Endothelial cell of umbilical vein (primary cell): Measurements from ENCODE around the gene OR10C1. TPM values are rescaled to one million over a fixed set of nuclear protein-coding genes. Genes with fewer than 3 reads are reported as not detected.

Experiments
- BruUV-seq: library from RNA; stranded (reverse); fragments of 400-500 nt; replicated peaks from 2 replicates; lab custom pipeline; 2021; lab: Mats Ljungman, UMichigan
- CTCF ChIA-PET: fragments of 300-600, 350-600 bp; sonication (Branson Sonifier 250); formaldehyde crosslinking; loops from one replicate; lab custom pipeline; 2021; ENCODE audit warnings: antibody characterized with exemption, inconsistent platforms; lab: Charles Lee
- POLR2A ChIA-PET: fragments of 300-600, 350-600 bp; sonication (Branson Sonifier 250); formaldehyde crosslinking; loops from one replicate; lab custom pipeline; 2021; ENCODE audit warnings: antibody characterized with exemption, inconsistent platforms; lab: Charles Lee
- DNase-seq: peaks from one replicate; pipeline ENCODE4 v3.0.0-alpha.2; 2011; ENCODE audit warnings: low read depth, low spot score
- FAIRE-seq: peaks from 2 replicates; lab custom pipeline; 2011; peaks lifted over from hg19 to GRCh38; lab: Jason Lieb, UNC
- H2AFZ ChIP-seq: 2 replicates; pipeline ENCODE4 v1.6.0; 2012; ENCODE audit warnings: low read depth, low read length, control low read depth, inconsistent platforms
- H3K27ac ChIP-seq: 2 replicates; pipeline ENCODE4 v1.5.1; 2011; ENCODE audit warnings: low read depth, mild to moderate bottlenecking, control low read depth, low read length, moderate library complexity; ENCODE audit not compliant: insufficient read depth
- H3K27me3 ChIP-seq, 2 experiments: 2 replicates each; pipeline versions ENCODE4 v1.6.0 to v1.6.1; 2011; ENCODE audit warnings: low read length in 2 of 2, mixed read lengths in 1 of 2; ENCODE audit not compliant: control insufficient read depth in 2 of 2, insufficient read depth in 2 of 2
- H3K36me3 ChIP-seq, 2 experiments: 2 replicates in 1 of 2; 3 replicates in 1 of 2; pipeline ENCODE4 v1.5.1; 2011; ENCODE audit warnings: low read length in 2 of 2, mild to moderate bottlenecking in 1 of 2, moderate library complexity in 1 of 2; ENCODE audit not compliant: control insufficient read depth in 2 of 2, insufficient read depth in 2 of 2; ENCODE audit errors: extremely low read depth in 1 of 2
- H3K4me1 ChIP-seq: 3 replicates; pipeline ENCODE4 v1.5.1; 2011; ENCODE audit warnings: mild to moderate bottlenecking, low read length; ENCODE audit not compliant: control insufficient read depth, insufficient read depth; ENCODE audit errors: extremely low read depth
- H3K4me2 ChIP-seq: 2 replicates; pipeline ENCODE4 v1.6.1; 2011; ENCODE audit warnings: low read length, control low read depth, mixed read lengths; ENCODE audit not compliant: insufficient read depth
- H3K4me3 ChIP-seq, 3 experiments: fragments of 200-600 bp in 1 of 3; sonication (generic), shearing (Covaris generic) in 1 of 3; replicated peaks in 1 of 3; 2 replicates each; pipeline ENCODE4 v1.5.1; 2011 to 2016; ENCODE audit warnings: control low read depth in 3 of 3, low read length in 3 of 3, mild to moderate bottlenecking in 2 of 3, inconsistent platforms in 1 of 3, low read depth in 1 of 3, moderate library complexity in 1 of 3; ENCODE audit not compliant: insufficient read depth in 1 of 3
- H3K79me2 ChIP-seq: 2 replicates; pipeline ENCODE4 v1.6.0; 2012; ENCODE audit warnings: low read length, inconsistent platforms; ENCODE audit not compliant: control insufficient read depth, insufficient read depth
- H3K9ac ChIP-seq: replicated peaks from 2 replicates; pipeline ENCODE3; 2011; ENCODE audit warnings: low read length, control low read depth; ENCODE audit not compliant: insufficient read depth; ENCODE audit errors: extremely low read depth
- H3K9me1 ChIP-seq: replicated peaks from 3 replicates; pipeline ENCODE4 v1.6.0; 2011; ENCODE audit warnings: mild to moderate bottlenecking, low read length; ENCODE audit not compliant: control insufficient read depth, insufficient read depth; ENCODE audit errors: extremely low read depth
- H3K9me3 ChIP-seq: replicated peaks from 2 replicates; pipeline ENCODE4 v1.5.1; 2012; ENCODE audit warnings: low read length, inconsistent platforms; ENCODE audit not compliant: control insufficient read depth, insufficient read depth
- H4K20me1 ChIP-seq: replicated peaks from 2 replicates; pipeline ENCODE3; 2011; ENCODE audit warnings: mild to moderate bottlenecking, low read length; ENCODE audit not compliant: control insufficient read depth, insufficient read depth; ENCODE audit errors: extremely low read depth
- CTCF ChIP-seq, 2 donors: IDR thresholded peaks; 1 replicate in 1 of 2; 2 replicates in 1 of 2; pipeline ENCODE4 v1.5.1; 2011; ENCODE audit warnings: low read length in 2 of 2, mild to moderate bottlenecking in 2 of 2, moderate library complexity in 2 of 2, control low read depth in 1 of 2, inconsistent platforms in 1 of 2, low read depth in 1 of 2; ENCODE audit not compliant: insufficient read depth in 1 of 2; ENCODE audit errors: extremely low read depth in 1 of 2
- EZH2 ChIP-seq: IDR thresholded peaks from 2 replicates; pipeline ENCODE4 v1.6.1; 2012; ENCODE audit warnings: borderline replicate concordance, low read depth, mild to moderate bottlenecking, moderate library complexity, low read length, inconsistent platforms; ENCODE audit not compliant: severe bottlenecking
- FOS ChIP-seq: IDR thresholded peaks from 2 replicates; pipeline ENCODE4 v1.6.1; 2011; ENCODE audit warnings: mild to moderate bottlenecking, low read length, moderate library complexity, borderline replicate concordance; ENCODE audit not compliant: insufficient read depth
- GATA2 ChIP-seq: IDR thresholded peaks from 2 replicates; pipeline ENCODE4 v1.7.0; 2011; ENCODE audit warnings: low read depth, mild to moderate bottlenecking, moderate library complexity, mixed read lengths, low read length; ENCODE audit not compliant: insufficient read length, insufficient read depth
- JUN ChIP-seq: IDR thresholded peaks from 2 replicates; pipeline ENCODE4 v1.6.1; 2011; ENCODE audit warnings: borderline replicate concordance, low read depth; ENCODE audit not compliant: insufficient read length, insufficient read depth
- MAX ChIP-seq: IDR thresholded peaks from 2 replicates; pipeline ENCODE4 v1.6.1; 2011; ENCODE audit not compliant: insufficient read depth, insufficient read length
- MYC ChIP-seq: IDR thresholded peaks from one replicate; pipeline ENCODE4 v1.6.1; 2011; ENCODE audit warnings: mild to moderate bottlenecking, low read depth, low read length
- POLR2A ChIP-seq: IDR thresholded peaks from 2 replicates; pipeline ENCODE4 v1.6.1; 2012; ENCODE audit warnings: low read depth, mild to moderate bottlenecking, control low read depth, low read length
- POLR2AphosphoS5 ChIP-seq: IDR thresholded peaks from 2 replicates; pipeline ENCODE4 v1.6.1; 2012; ENCODE audit warnings: low read depth, mild to moderate bottlenecking, control low read depth, low read length, moderate library complexity; ENCODE audit not compliant: insufficient read depth
- dilution Hi-C: fragments of 300-500 bp; cut with MboI; formaldehyde crosslinking; loops from one replicate; pipeline ENCODE4 v1.15.0; 2019; ENCODE audit warnings: low sequenced_read_pairs; ENCODE audit not compliant: extremely low pct_ligation_motif_present
- intact Hi-C: fragments of 100-400 bp; cut with micrococcal nuclease; formaldehyde crosslinking; loops from one replicate; pipeline ENCODE4 v1.10.0; 2022
- polyA plus RNA-seq, 4 experiments: library from polyadenylated mRNA; depleted of rRNA in 3 of 4; stranded (reverse) in 3 of 4; unstranded in 1 of 4; fragments of >200 nt; gene quantifications; 2 replicates each; pipeline versions ENCODE4 v1.2.1 to v1.2.3, GENCODE V29; 2011 to 2012; ENCODE audit warnings: missing spikeins in 1 of 4
- total RNA-seq: library from RNA; stranded (reverse); gene quantifications from 2 replicates; pipeline ENCODE4 v1.2.3, GENCODE V29; 2021

OR10C1 gene
- total and polyA plus RNA-seq, 2 donors (not counting 3 experiments of a cell fraction or from before 2014, with no cell fraction given), result not detected

- no TSS peak for BruUV-seq
- ChIA-PET CTCF (interaction anchor here (1.3 kb wide), 1 partner anchor 11 kb away, joined by 3 read pairs; no protein-coding TSS in a partner anchor), POLR2A (no interaction called here)
- no peak overlapping the region for H3K9ac ChIP-seq
- no peaks in the 10 kb centered on the region for H3K9me3 ChIP-seq
- H3K27me3 ChIP-seq, result no peaks in the 10 kb centered on the region
- H3K4me1 ChIP-seq, result no peaks in the 10 kb centered on the region
- H3K4me2 ChIP-seq, result no peak overlapping the region
- H3K79me2 ChIP-seq, result no peaks in the 10 kb centered on the region
- DNase-seq, result no peak
- H3K36me3 ChIP-seq, result no peaks in the 10 kb centered on the region
- dilution Hi-C loops, result no loop called here
- no peak overlapping the region for H3K27ac ChIP-seq
- H2AFZ ChIP-seq, result no peak overlapping the region
- no peak for FAIRE-seq
- no peaks in the 10 kb centered on the region for H3K9me1 ChIP-seq
- TF ChIP-seq EZH2 (no peak), POLR2A (no peak), GATA2 (no peak)
- no peak overlapping the region for H3K4me3 ChIP-seq
- intact Hi-C loops, result no loop called here
- no peaks in the 10 kb centered on the region for H4K20me1 ChIP-seq
Measured at GRCh38 chr6:29461021-29461814, 22.1 kb downstream of the OR10C1 start.

GRCh38 chr6:29462022-29462421, 22.9 kb downstream of the OR10C1 start:
- TF ChIP-seq POLR2AphosphoS5, result no peak
- TF ChIP-seq POLR2A, result no peak
- TF ChIP-seq CTCF (IDR thresholded peaks at IDR 0.05; ENCODE audit: extremely low read depth in 1 of 2, insufficient read depth in 1 of 2, low read depth in 1 of 2, low read length in 2 of 2), result no peak
- no peak for TF ChIP-seq FOS
- TF ChIP-seq EZH2, result no peak
- TF ChIP-seq MAX, result no peak
- TF ChIP-seq GATA2, result no peak
- TF ChIP-seq MYC, result no peak
- TF ChIP-seq JUN, result no peak
- Histone ChIP-seq H2AFZ (no peak overlapping the region), H3K4me1 (no peaks in the 10 kb centered on the region), H3K9me1 (no peaks in the 10 kb centered on the region), H3K27ac (no peak overlapping the region), H3K36me3 (no peaks in the 10 kb centered on the region), H3K4me3 (no peak overlapping the region), H3K27me3 (no peaks in the 10 kb centered on the region), H3K4me2 (no peak overlapping the region), H3K9me3 (no peaks in the 10 kb centered on the region), H4K20me1 (no peaks in the 10 kb centered on the region), H3K9ac (no peak overlapping the region), H3K79me2 (no peaks in the 10 kb centered on the region)
- ChIA-PET CTCF (no interaction called here), POLR2A (no interaction called here)
- no peak for FAIRE-seq
- dilution Hi-C loops, result no loop called here
- no TSS peak for BruUV-seq
- intact Hi-C loops, result no loop called here
- DNase-seq, result no peak
